Measurements from ENCODE around the gene UBE2D2.

DNA sequence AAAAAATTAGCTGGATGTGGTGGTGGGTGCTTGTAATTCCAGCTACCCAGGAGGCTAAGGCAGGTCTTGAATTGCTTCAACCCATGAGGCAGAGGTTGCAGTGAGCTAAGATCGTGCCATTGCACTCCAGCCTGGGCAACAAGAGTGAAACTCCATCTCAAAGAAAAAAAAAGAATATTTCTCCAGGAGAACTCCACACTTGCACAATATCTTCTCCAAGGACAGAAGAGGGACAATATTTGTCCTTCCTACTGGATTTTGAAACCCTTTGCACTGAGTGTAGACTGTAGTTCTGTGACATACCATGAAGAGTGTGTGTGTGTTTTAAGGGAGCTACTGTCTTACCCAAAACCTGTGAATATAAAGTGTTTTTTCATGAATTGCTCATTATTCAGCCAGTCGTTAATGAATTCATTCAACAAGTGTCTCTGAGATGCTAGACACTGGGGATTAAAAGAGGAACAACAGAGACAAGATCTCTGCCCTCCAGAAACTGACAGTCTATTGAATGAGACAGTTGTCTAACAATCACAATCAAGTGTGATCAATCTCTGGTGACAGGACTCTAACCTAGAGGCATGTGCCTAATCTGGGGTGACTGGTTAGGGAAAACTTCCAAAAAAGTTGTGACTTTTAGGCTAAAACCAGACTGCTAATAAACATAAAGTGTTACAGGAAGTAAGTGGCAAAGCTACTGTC, 9.8 kb upstream of the UBE2D2 start:
- TF ChIP-seq TAF1 (IDR thresholded peaks at IDR 0.05; ENCODE audit: low read depth), result no peak
- TF ChIP-seq TEAD4 (IDR thresholded peaks at IDR 0.05), result no peak
- no peak for TF ChIP-seq MAX (IDR thresholded peaks at IDR 0.05)
- no peak for TF ChIP-seq EP300 (IDR thresholded peaks at IDR 0.05; ENCODE audit: borderline replicate concordance)
- no peak for TF ChIP-seq EGR1 (IDR thresholded peaks at IDR 0.05)
- TF ChIP-seq, protein P1, sequence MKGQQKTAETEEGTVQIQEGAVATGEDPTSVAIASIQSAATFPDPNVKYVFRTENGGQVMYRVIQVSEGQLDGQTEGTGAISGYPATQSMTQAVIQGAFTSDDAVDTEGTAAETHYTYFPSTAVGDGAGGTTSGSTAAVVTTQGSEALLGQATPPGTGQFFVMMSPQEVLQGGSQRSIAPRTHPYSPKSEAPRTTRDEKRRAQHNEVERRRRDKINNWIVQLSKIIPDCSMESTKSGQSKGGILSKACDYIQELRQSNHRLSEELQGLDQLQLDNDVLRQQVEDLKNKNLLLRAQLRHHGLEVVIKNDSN (IDR thresholded peaks at IDR 0.05), result no peak
- TF ChIP-seq FOXM1 (IDR thresholded peaks at IDR 0.05; ENCODE audit: borderline replicate concordance, low read depth), result no peak
- TF ChIP-seq YY1 (IDR thresholded peaks at IDR 0.05; ENCODE audit: low read depth), result no peak
- no peak for TF ChIP-seq CEBPB (IDR thresholded peaks at IDR 0.05)
- no peak for TF ChIP-seq RAD21 (IDR thresholded peaks at IDR 0.05; ENCODE audit: low read depth)
- TF ChIP-seq TCF12 (IDR thresholded peaks at IDR 0.05; ENCODE audit: low read depth), result no peak
- TF ChIP-seq, protein P2, sequence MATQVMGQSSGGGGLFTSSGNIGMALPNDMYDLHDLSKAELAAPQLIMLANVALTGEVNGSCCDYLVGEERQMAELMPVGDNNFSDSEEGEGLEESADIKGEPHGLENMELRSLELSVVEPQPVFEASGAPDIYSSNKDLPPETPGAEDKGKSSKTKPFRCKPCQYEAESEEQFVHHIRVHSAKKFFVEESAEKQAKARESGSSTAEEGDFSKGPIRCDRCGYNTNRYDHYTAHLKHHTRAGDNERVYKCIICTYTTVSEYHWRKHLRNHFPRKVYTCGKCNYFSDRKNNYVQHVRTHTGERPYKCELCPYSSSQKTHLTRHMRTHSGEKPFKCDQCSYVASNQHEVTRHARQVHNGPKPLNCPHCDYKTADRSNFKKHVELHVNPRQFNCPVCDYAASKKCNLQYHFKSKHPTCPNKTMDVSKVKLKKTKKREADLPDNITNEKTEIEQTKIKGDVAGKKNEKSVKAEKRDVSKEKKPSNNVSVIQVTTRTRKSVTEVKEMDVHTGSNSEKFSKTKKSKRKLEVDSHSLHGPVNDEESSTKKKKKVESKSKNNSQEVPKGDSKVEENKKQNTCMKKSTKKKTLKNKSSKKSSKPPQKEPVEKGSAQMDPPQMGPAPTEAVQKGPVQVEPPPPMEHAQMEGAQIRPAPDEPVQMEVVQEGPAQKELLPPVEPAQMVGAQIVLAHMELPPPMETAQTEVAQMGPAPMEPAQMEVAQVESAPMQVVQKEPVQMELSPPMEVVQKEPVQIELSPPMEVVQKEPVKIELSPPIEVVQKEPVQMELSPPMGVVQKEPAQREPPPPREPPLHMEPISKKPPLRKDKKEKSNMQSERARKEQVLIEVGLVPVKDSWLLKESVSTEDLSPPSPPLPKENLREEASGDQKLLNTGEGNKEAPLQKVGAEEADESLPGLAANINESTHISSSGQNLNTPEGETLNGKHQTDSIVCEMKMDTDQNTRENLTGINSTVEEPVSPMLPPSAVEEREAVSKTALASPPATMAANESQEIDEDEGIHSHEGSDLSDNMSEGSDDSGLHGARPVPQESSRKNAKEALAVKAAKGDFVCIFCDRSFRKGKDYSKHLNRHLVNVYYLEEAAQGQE (IDR thresholded peaks at IDR 0.05; ENCODE audit: low read depth), result no peak
- no peak for TF ChIP-seq NFIC (IDR thresholded peaks at IDR 0.05)
- no peak for TF ChIP-seq ZBTB7A (IDR thresholded peaks at IDR 0.05; ENCODE audit: low read depth)
